Muscle of back (tissue), 13 donors: ENCODE results near the gene INPP4B. TPM values are rescaled to one million over a fixed set of nuclear protein-coding genes. Genes with fewer than 3 reads are reported as not detected.
A peak's percentile ranks its signal among the peaks of the same experiment; 100 is the strongest.

Experiments used
- DNase-seq, 3 donors: peaks; one replicate each; pipeline versions ENCODE4 v3.0.0 to v3.0.0-alpha.2; 2013
- long read RNA-seq, 9 donors: transcript quantifications; one replicate each; lab custom pipeline, GENCODE V29; 2026
- polyA plus RNA-seq, 10 donors: library from polyadenylated mRNA; unstranded; fragments of 120-200 nt; gene quantifications; one replicate each; pipeline ENCODE4 v1.2.1, GENCODE V29; 2013; ENCODE audit not compliant: insufficient read length in 10 of 10

The INPP4B gene
- polyA plus RNA-seq = 10 to 100 TPM; 24.9 to 49.1 (median 31.6) TPM
- long read RNA-seq, donor 1 = 0 reads
- long read RNA-seq, donor 2 = 0 reads
- long read RNA-seq, donor 3 = 0 reads
- long read RNA-seq, donor 4 = 0 reads
- long read RNA-seq, donor 5 = 0 reads
- long read RNA-seq, donor 6 = 0 reads
- long read RNA-seq, donor 7 = 0 reads
- long read RNA-seq, donor 8 = 0 reads
- long read RNA-seq, donor 9 = 0 reads

DNA sequence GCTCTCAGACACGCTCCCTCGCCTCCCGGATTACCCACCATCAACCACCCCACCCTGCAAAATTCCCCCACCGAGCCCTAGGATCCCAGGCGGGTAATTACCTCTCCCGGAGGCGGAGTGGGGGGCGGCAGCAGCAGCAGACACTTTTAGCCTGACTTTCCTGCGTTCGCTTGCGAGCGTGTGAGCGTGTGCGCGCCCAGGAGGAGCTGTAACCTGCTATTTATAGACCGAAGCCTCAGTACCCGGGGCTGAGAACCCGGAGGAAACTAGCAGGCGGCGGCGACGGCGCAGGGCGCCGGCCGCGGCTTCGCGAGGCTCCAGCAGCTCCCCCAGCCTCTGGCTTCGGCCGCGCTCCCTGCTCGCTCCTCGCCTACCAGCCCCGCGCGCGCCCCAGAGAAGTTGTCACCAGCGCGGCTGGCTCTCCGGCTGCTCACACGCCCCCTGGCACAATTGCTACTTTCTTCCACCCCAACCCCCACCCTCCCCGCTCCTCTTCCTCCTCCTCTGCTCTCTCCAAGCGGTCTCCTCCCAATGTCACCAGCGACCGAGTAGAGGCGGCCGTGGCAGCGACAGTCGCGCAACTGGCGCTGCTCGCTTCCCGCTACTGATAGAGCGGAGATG, at the start of gene INPP4B:
Gene INPP4B, minus strand, starts transcription at position 194 of the 621 bp plus-strand sequence.
- DNase-seq = peak; percentile 52 to 85 (median 62)

DNA sequence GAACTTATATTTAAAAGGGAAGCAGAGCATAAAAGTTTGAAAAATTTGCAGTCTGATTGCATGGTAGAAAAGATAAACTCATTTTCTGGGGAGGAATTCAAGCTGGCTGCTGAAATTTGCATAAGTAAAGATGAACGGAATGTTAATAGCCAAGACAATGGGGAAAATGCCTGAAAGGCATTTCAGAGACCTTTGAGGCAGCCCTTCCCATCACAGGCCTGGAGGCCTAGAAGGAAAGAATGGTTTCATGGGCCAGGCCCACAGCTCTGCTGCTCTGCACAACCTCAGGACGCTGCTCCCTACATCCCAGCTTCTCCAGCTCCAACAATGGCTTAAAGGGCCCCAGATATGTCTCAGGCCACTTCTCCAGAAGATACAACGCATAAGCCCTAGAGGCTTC, 46.9 kb upstream of the INPP4B start:
- no peak for DNase-seq

GRCh38 chr4:142886566-142886965, 40.5 kb upstream of the INPP4B start:
- DNase-seq = peak in 2 of 3 donors; percentile 6 to 11

DNA sequence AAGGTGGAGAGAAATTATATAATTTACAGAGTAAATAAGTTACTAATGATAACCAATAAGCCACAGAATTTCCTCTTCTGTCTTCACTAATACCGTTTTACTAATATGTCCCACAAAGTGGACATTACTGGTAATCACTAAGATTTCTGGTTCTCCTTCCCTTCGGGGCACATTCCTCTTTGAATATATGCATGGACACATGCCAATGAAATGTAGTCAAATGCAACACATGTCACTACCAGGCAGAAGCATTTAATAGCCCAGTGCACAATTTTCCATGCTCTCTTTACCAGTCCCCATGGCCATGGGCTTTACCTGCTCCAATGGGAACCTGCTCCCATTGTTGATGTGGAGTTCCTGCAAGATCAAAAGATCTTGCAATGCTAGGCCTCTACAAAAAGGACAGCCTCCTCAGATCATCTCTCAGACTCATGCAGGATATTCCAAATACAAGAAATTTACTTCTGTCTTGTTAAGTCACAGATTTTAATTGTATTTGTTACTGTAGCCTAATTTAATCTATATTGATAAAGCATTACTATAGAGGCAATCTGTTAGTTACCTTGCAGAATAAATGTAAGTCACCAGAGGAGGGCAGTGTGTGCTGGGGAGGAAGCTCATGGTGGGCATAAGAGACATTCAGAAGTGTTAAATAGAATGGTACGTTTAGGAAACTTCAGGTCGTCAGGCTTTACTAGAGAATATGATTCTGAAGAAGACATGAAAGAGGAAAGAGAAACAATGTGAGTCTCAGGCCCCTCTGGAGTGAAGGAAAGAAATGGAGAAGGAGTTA, 37.1 kb upstream of the INPP4B start:
- DNase-seq = peak in 2 of 3 donors; percentile 6 to 16

DNA sequence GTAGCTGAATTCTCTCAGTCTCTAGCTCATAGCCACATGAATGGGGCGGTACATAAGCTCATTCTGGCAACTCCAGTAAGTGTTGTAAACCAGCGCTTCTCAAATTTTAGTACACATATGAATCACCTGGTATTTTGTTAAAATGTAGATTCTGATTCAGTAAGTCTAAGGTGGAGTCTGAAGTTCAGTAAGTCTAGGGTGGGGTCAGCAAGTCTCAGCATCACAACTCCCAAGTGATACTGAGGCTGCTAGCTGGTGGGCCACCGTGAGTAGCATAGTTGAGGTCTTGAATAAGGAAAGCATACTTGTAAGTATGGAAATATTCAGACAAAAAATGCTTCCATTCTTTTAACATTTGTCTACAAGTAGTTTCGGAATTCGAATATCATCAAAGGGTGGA, 36.1 kb upstream of the INPP4B start:
- DNase-seq = no peak

GRCh38 chr4:142881331-142881730, 35.2 kb upstream of the INPP4B start:
- no peak for DNase-seq

DNA sequence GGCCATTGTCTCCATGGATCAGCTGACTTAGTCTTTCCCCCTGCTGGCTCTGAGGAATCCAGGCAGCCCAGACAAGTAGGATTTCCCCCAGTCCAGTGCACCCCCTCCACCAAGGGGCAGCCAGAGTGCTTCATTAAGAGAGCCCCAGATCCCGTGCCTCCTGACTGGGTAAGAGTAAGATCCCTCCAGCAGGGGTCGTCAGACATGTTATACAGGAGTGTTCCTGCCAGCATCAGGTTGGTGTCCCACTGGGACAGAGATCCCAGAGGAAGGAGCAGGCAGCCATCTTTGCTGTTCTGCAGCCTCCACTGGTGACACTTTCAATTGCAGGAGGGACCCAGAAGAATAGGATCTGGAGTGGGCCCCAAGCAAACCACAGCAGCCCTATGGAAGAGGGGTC, 29.0 kb upstream of the INPP4B start:
- no peak for DNase-seq

- no peak for DNase-seq
These were observed 28.6 kb upstream of the INPP4B start for GRCh38 chr4:142874684-142875083.

DNA sequence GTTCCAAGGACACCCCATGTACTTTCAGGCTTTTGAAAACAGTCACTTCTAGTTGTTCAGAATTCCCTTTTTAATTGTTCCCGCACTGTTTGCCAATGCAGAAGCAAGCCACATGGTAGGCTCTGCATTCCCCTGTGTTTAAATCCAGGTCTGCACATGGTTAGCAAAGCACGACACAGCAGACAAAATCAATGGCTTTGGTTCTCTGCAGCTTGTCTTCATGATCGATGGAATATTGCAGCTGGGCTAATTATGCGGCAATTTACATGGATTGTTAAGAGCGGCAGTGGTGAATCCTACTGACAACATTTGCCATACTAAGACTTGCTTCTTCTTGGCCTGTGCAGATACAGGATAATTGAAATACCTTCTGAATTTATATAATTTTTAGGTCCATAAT, 20.6 kb upstream of the INPP4B start:
- DNase-seq = no peak

GRCh38 chr4:142861351-142861750, 15.2 kb upstream of the INPP4B start:
- DNase-seq = no peak

DNA sequence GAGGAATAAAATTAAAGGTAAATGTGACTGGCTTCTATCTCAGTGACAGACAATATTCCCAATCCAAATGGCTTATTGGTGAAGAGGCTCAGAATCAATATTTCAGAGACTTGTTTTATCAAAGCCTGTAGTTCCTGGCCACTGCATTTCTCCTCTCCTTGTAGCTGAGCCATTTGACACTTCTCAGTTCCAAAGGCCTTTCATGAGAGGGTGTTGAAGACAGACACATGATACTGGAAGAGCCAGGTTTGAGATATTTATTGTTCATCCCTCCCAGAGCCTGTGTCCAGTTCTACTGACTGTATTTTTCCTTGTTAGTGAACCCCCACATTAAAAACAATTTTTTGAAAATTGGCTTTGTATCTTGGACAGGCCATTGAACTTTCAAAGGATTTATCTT, 12.9 kb upstream of the INPP4B start:
- DNase-seq = no peak

- no peak for DNase-seq
These were observed 12.3 kb upstream of the INPP4B start for GRCh38 chr4:142858446-142858845.

DNA sequence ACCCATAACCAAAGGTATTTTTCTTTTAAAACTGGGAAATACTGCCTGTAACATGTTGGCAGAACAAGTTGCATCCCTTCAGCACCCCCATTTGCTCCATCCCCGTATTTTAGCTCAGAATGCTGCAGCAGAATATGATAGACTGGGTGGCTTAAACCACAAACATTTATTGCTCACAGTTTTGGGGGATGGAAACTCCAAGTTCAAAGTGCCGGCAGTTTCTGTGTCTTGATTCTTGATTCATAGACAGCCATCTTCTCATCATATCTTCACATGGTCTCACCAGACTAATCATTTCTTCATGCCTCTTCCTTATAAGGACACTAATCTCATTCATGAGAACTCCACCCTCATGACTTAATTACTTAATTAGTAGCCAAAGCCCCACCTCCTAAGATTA, 10.5 kb upstream of the INPP4B start:
- no peak for DNase-seq

DNA sequence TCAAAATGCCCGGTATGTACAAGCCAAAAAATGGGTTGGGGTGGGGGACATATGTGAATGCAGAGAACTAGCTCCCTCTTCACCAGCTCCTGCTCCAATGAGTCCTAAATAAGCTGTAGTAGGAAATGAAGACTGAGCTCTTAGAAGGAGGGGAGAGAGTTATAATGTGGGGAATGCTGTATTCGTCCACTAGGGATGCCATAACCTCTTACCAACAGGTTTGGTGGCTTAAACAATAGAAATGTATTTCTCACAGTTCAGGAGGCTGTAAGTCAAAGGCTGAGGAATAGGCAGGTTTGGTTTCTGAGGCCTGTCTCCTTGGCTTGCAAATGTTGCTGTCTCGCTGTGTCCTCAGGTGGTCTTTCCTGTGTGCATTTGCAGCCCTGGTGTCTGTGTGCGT, 4.4 kb upstream of the INPP4B start:
- no peak for DNase-seq

DNA sequence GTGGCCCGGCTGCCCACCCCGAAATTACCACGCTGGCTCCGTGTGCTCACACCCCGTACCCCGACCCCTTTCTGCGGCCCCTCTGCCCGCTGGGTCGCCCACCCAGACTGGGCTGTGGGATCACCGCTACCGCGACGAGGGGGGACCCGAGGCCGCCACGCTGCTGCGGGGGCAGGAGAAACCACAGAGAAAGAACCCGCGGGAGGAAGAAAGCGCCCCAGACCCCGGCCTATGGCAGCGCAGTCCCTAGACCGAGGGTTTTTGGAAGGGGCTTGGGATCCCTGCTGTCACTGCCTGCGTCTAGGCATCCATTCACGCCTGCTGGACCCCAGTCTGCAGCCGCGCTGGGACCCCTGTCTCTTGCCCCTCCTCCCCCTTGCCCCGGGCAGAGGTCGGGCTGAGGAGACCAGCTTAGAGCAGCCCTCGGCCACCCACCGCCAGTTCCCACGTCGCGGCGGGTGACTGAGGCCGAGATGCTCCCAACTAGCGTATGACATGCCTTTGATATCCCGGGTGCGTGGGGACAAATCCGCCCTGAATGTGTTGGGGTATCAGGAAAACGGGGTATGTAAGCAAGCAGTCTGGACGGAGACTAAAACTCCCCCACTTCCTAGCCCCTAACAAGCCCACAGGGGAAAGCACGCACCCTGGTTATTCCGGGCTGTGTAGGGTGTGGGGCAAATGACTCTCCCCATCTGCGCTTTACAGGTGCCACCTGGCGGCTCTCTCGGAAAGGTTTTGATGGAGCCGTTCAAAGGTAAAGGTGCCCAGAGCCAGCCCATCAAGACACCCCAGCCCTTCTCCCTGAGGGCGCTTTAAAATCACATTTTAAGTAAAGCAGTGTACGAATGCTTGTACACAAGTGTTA, 862 bp upstream of the INPP4B start:
- peak in 2 of 3 donors; percentile 33 to 45 for DNase-seq

GRCh38 chr4:142845293-142846107, 601 bp downstream of the INPP4B start:
- peak in 2 of 3 donors; percentile 10 to 59 for DNase-seq

- no peak for DNase-seq
These were observed 1.3 kb downstream of the INPP4B start for GRCh38 chr4:142844782-142845181.

DNA sequence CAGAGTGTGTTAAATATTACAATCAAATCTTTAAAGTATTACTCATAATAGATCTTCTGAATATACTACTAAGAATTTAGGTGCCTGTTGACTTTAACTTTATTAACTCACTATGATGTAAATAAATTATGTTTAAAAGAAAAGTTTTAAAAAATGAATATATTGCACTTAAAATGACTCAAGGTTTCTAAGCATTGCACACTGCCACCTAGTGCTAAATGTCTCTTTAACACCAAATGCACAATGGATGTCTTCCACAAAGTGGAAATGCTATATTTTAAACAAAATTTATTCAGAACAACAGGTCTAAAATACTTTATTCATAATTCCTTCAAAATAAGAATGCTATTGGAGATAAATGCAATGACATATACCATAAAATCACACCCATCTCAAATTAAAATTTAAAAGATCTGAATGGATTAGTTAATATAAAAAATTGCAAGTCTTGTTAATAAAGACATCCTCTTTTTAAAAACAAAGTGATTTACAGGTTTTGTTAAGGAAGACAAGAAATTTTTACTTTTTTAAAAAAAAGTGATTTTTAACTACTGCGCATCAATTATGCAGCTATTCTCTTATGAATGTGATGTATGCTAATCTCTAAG, 5.5 kb downstream of the INPP4B start:
- peak in 2 of 3 donors; percentile 28 to 63 for DNase-seq

GRCh38 chr4:142838778-142839177, 7.3 kb downstream of the INPP4B start:
- DNase-seq = no peak

DNA sequence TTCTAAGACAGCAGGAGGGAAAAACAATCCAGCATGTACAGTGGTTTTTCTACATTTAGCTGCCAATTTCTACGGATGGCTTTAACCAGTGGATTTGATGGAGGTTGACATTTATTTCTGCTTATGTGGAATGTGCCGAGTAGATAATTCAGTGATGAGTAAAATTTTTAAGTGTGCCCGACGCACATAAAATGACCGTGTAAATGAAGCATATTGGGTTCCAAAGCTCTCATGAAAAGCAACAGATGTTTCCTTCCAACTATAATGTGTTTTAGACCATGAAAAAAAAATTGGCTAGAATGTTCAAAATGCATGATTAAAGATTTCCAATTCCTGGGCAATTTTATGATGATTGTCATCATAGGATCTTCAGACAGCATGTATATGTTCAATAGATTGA, 14.1 kb downstream of the INPP4B start:
- DNase-seq = peak; percentile 2 to 26 (median 5)
